Measurements from ENCODE around the gene KLHDC8B. TPM values are rescaled to one million over a fixed set of nuclear protein-coding genes. Genes with fewer than 3 reads are reported as not detected.
A peak's percentile ranks its signal among the peaks of the same experiment; 100 is the strongest.

Gene KLHDC8B
- total and polyA plus RNA-seq, 12 donors = 127 to 501 (median 237) TPM

- 60 to 71% (median 67%) methylated on average over 6 of the region's 6 CpGs for WGBS, 4 donors
- TF ChIP-seq POLR2A (IDR thresholded peaks at IDR 0.05) (no peak), CTCF (IDR thresholded peaks at IDR 0.05) (no peak)
- no peaks in the 10 kb centered on the region for H3K27me3 ChIP-seq
- no peak overlapping the region for H3K4me3 ChIP-seq
- intact Hi-C loops (cut with DNase I) = no loop called here
- DNase-seq = no peak
- H3K27ac ChIP-seq = no peak overlapping the region
- peaks cover 0 to 6% of the 10 kb centered on the region in 2 donors for H3K36me3 ChIP-seq (replicated peaks in 1 of 2)
- H3K4me1 ChIP-seq (replicated peaks in 1 of 2) = peaks cover 0 to 12% of the 10 kb centered on the region in 2 donors
- H3K9me3 ChIP-seq (replicated peaks in 1 of 3) = no peaks in the 10 kb centered on the region
These were observed 10.0 kb downstream of the KLHDC8B start for GRCh38 chr3:49181351-49181750.

- no peak overlapping the region for H3K27ac ChIP-seq
- 94 to 97% (median 94%) methylated on average over 5 to 24 of the region's 24 CpGs; no CpG with 5 or more reads in 1 of the 4 donors for WGBS, 4 donors
- DNase-seq = no peak
- peaks cover 0 to 10% of the 10 kb centered on the region in 2 donors for H3K4me1 ChIP-seq (replicated peaks in 1 of 2)
- H3K36me3 ChIP-seq (replicated peaks in 1 of 2) = no peaks in the 10 kb centered on the region
- intact Hi-C loops (cut with DNase I) = no loop called here
- H3K9me3 ChIP-seq (replicated peaks in 1 of 3) = no peaks in the 10 kb centered on the region
- no peak overlapping the region for H3K4me3 ChIP-seq
- no peaks in the 10 kb centered on the region for H3K27me3 ChIP-seq
- no peak for TF ChIP-seq CTCF (IDR thresholded peaks at IDR 0.05)
- TF ChIP-seq POLR2A (IDR thresholded peaks at IDR 0.05) = no peak
These were observed 11.3 kb downstream of the KLHDC8B start for GRCh38 chr3:49182682-49183081.

GRCh38 chr3:49183873-49184272, 12.5 kb downstream of the KLHDC8B start:
- intact Hi-C loops (cut with DNase I) = no loop called here
- peaks cover 0 to 10% of the 10 kb centered on the region in 2 donors for H3K4me1 ChIP-seq (replicated peaks in 1 of 2)
- peak; percentile 65 to 85 (median 72) for DNase-seq
- WGBS, 4 donors = 43 to 54% (median 49%) methylated on average over 1 of the region's 1 CpG
- H3K9me3 ChIP-seq (replicated peaks in 1 of 3) = no peaks in the 10 kb centered on the region
- no peaks in the 10 kb centered on the region for H3K27me3 ChIP-seq
- no peaks in the 10 kb centered on the region for H3K36me3 ChIP-seq (replicated peaks in 1 of 2)
- TF ChIP-seq POLR2A (IDR thresholded peaks at IDR 0.05) = no peak
- no peak for TF ChIP-seq CTCF (IDR thresholded peaks at IDR 0.05)
- H3K27ac ChIP-seq = peak overlapping the region in 3 of 5 donors; percentile 43 to 51 (median 47)
- H3K4me3 ChIP-seq = no peak overlapping the region

- Histone ChIP-seq H3K36me3 (replicated peaks in 1 of 2) (no peaks in the 10 kb centered on the region), H3K4me3 (no peak overlapping the region), H3K27ac (no peak overlapping the region), H3K9me3 (replicated peaks in 1 of 3) (no peaks in the 10 kb centered on the region), H3K4me1 (replicated peaks in 1 of 2) (peaks cover 0 to 7% of the 10 kb centered on the region in 2 donors), H3K27me3 (no peaks in the 10 kb centered on the region)
- intact Hi-C loops (cut with DNase I) = no loop called here
- no peak for TF ChIP-seq POLR2A (IDR thresholded peaks at IDR 0.05)
- no peak for TF ChIP-seq CTCF (IDR thresholded peaks at IDR 0.05)
- no peak for DNase-seq
- WGBS, 4 donors = 62 to 79% (median 73%) methylated on average over 1 of the region's 1 CpG
These were observed 20.3 kb downstream of the KLHDC8B start for GRCh38 chr3:49191741-49192140.
